GM18951 (cell line): Measurements from ENCODE around the gene LIN7B.

ENCODE experiments used
- POLR2A ChIP-seq: IDR thresholded peaks from 4 replicates; pipeline ENCODE4 v1.6.1; 2011; ENCODE audit warnings: mild to moderate bottlenecking; ENCODE audit not compliant: insufficient read length, insufficient read depth; ENCODE audit errors: extremely low read depth
- in situ Hi-C: fragments of 300-500 bp; cut with MboI; formaldehyde crosslinking; loops from one replicate; pipeline ENCODE4 v1.12.0; 2022; ENCODE audit warnings: low sequenced_read_pairs, mixed read lengths, inconsistent platforms; ENCODE audit not compliant: unreplicated experiment

Gene LIN7B

DNA sequence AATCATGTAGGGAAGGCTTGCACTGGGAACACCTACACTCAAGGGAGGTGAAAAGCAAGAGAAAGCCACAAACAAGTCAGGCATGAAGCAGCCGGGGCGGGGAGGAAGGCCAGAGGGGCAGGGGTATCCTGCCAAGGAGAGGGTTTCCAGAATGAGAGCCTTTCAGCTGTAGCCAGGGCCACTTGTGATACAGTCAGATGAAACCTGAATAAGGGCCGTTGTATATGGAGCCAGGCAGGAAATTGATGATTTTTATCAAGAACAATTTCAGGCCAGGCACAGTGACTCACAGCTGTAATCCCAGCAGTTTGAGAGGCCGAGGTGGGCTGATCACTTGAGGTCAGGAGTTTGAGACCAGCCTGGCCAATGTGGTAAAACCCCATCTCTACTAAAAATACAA lies 47.8 kb downstream of the LIN7B start:
- no peak for TF ChIP-seq POLR2A
- in situ Hi-C loops, result no loop called here

GRCh38 chr19:49165111-49165750 lies 51.1 kb downstream of the LIN7B start:
- in situ Hi-C loops, result no loop called here
- no peak for TF ChIP-seq POLR2A

DNA sequence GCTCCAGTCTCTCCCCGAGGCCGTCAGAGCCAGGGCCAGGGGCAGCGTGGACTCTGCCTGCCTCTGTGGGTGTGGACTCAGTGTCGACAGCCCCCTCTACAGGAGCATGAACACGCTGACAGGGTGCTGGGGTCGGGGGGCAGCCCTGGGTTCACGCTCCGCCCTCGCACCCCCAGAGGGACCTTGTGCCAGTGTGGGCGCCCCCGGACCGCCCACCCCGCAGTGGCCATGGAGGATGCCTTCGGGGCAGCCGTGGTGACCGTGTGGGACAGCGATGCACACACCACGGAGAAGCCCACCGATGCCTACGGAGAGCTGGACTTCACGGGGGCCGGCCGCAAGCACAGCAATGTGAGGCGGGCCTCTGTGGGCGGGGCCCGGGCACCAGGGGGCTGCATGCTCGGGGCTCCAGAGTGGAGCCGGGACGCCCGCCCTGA lies 51.7 kb downstream of the LIN7B start:
- no peak for TF ChIP-seq POLR2A
- in situ Hi-C loops, result no loop called here

DNA sequence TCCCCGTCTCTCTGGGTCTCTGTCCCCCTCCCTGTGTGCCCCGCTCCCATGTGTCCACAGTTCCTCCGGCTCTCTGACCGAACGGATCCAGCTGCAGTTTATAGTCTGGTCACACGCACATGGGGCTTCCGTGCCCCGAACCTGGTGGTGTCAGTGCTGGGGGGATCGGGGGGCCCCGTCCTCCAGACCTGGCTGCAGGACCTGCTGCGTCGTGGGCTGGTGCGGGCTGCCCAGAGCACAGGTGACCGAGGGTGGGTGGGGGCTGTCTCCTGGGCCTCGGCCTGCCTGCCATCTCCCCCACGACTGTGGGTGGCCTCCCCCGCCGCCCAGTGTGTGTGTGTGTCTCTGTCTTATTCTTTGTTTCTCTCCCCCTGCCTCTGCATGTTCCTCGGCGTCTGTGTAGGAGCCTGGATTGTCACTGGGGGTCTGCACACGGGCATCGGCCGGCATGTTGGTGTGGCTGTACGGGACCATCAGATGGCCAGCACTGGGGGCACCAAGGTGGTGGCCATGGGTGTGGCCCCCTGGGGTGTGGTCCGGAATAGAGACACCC lies 53.8 kb downstream of the LIN7B start:
- in situ Hi-C loops, result no loop called here
- no peak for TF ChIP-seq POLR2A
